ENCODE data around the gene C8G.

DNA sequence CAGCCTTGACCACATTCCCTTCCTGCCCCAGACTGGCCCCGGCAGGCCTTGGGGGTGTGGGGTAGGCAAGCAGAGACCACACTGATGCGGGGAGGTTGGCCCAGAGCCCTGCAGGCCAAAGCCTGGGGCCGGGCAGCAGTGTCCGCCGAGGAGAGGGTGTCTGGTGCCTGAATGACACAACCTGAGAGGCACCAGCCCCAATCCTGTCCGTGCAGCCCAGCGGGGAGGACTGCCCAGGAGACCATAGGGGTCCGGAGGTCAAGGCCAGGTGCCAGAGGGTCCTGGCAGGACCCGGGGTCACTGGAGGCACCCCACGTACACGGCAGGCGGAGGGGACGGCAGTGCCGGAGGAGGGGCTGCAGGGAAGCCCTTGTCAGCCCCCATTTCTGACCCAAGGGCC, 26.7 kb downstream of the C8G start:
- no peak for TF ChIP-seq POLR2AphosphoS5 (IDR thresholded peaks at IDR 0.05; ENCODE audit: borderline replicate concordance, low read depth, low read length)
- TF ChIP-seq EZH2 (IDR thresholded peaks at IDR 0.05): no peak
- TF ChIP-seq FOXP2 (optimal IDR thresholded peaks at IDR 0.05; ENCODE audit: control extremely low read depth, extremely low read length, insufficient read depth): no peak

Measured in SK-N-MC (cell line).